ENCODE data around the gene VSTM4.

The VSTM4 gene

DNA sequence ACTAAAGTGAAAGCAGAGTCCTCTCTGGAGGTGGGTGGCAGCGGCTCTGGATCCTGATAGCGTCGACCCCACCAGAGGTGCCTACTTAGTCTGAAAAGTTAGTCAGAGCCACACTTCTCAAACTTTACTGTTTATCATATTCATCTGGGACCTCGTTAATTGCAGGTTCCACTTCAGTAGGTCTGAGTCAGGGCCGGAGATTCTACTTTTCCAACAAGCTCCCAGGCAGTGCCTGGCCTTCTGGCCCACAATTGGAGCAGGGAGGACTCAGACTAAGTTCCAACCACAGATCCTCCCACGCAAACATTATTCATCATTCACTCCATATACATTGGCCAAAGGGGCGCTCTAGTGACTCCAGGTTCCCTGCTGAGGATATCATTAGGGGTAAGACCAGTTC lies 78.1 kb downstream of the VSTM4 start:
- DNase-seq: no peak

GRCh38 chr10:49036638-49037037 lies 78.7 kb downstream of the VSTM4 start:
- no peak for DNase-seq

DNA sequence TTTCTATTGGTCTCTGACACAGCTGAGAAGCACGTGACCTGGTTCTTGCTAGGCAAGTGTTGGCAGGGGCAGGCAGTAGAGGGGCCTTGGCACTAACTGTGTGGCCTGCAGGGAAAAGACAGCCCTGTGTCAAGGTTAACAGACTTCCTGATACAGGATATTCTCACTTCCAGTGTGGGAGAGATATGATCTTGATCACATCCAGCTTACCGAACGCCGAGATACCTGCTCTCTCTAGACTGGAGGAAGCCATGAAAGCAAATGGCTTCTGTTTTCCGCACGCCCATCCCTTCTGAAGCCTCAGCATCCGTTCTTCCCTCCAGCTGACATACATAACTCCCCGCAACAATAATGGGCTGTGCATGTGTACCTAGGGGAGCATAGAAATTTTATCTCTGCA lies 79.4 kb downstream of the VSTM4 start:
- no peak for DNase-seq

DNA sequence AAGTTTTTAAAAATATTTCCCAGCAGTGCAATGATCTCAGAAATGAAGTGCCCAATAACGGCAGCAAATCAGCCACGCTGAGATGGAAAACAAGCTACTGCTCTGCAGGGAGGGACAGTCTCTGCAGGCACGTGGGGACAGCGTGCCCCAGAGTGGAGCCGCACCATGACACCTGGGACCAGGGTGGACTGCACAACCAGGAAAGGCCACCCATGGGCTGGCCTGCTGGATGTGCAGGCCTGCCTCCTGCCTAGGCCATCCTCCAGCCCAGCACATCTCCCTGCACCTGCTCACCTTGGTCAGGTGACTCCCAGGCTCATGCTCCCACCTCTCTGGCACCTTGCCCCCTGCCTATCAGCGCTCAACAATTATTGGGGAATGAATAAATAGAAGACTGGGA lies 80.4 kb downstream of the VSTM4 start:
- DNase-seq: no peak

DNA sequence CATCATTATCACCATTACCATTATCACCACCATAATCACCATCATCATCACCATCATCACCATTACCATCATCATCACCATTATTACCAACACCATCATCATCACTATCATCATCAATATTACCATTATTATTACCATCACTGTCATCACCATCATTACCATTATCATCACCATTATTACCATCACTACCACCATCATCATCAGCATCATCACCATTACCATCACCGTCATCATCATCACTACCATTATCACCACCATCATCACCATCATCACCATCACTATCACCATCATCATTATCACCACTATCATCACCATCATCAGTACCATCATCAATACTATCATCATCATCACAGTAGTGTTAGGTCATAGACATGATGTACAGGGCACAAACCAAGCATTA lies 81.4 kb downstream of the VSTM4 start:
- DNase-seq: no peak

DNA sequence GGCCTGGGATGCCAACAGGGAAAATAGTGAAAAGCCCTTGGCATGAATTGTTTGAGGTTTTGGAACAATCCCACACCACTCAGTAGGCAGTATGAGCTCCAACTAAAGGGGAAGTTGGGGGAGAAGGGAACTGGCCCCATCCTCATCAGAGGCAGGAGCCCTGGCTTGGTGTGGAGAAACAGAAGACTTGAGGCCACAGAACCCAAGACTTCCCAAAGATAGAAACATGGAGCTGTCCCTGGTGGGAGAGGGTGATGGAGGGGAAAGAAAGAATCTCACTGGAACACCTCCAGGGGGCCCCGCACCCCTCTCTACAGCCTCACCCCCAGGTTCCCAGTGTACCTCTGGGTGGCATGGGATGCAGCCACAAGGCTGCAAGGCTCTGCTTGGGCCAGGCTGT lies 85.7 kb downstream of the VSTM4 start:
- DNase-seq: no peak

DNA sequence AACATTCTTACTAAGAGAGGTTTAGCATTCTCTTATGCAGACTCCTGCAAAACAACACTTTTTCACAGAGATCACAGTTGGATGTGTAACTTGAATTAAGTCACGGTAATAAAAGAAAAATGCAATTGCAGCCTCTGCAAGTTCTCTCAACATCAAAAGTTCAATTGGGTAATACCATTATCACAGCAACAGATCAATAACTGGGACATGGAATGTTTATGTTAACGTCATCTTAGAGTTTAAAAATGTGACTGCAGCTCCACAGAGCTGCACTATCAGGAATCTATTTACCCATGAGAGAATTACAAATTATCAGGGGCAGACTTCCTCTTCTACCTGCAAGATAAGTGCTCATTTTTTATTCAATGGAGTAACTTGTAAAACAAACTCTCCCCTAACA lies 86.7 kb downstream of the VSTM4 start:
- DNase-seq: no peak

DNA sequence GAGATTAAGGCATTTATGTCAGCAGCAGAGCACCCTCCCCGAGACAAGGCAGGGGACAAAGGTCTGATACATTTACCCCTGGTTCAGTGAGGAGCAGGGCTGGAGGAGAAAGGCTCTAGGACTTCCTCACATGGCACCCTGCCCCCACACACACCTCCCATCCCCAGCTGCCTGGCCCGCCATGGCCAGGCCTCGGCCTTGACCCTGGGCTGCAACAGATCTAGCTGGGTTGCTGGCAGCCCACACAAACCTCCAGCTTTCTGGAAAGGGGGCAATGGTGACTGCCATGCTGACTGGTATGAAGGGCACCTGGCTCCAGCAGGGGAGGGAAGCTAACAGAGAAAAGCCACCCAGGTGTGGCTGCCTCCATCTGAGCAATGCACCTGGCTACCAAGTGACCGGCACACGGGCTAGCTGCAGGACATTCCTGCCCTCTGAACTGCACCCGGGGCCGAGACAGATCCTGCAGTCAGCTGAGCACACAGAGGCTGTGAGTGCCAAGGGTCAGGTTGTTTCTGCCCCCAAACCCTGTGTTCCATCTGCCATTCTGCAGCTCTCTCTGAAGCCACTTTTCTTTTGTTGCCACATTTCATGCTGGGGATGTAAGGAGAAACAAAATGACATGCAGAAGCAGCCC lies 89.9 kb downstream of the VSTM4 start:
- DNase-seq: no peak

DNA sequence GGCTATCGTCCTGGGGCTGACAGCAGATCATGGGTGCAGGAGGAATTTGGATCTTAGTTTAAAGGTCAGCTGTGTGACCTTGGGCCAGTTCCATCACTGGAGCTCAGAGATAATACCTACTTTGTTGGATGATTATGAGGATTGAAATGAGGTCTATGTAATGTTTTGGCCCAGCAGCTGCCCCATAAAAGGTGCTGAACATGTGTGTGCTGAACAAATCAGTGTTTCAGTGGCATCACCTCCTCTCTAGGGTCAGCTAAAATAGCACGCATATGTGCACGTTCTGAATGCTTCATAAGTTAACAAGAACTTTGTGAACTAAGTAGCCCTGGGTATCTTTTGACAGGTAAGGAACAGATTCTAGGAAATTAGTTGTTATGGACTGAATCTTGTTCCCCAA lies 90.8 kb downstream of the VSTM4 start:
- no peak for DNase-seq

DNA sequence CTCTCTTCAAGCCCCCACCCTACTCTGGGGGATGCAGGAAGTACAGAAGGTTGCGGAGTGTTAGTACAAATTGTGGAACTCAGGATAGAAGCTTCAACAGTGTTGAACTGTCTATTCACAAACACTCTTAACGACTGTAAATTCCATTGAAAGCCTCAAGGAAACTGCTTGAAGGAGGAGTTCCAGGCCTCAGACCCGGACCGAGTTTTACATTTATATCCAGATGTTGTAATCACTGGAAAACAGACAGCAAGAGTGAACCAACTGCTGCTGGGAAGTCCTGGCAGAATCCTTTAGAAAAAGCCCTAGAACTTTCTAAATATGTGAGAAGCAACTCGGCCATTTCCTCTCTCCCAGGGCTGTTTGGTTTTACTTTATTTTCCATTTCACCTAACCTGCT lies 91.6 kb downstream of the VSTM4 start:
- DNase-seq: no peak

DNA sequence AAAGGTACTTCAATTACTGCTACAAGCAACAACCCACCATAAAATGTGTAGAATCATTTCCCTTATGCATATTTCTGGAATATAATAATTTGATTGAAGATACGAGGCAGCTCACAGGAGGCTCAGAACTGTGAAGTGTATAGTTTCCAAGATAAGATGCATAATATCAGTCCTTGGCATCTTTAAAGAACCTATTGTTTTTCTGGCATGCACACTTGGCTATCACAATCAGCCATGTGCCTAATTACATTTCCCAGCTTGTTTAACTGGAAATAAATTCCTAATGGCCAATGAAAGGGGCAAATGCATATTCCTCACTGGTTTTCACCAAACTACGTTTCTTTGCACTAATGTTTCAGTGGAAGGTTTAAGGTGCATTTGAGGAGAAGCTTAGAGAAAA lies 92.3 kb downstream of the VSTM4 start:
- DNase-seq: no peak

- DNase-seq: no peak
These were observed 93.6 kb downstream of the VSTM4 start for GRCh38 chr10:49021685-49022084.

DNA sequence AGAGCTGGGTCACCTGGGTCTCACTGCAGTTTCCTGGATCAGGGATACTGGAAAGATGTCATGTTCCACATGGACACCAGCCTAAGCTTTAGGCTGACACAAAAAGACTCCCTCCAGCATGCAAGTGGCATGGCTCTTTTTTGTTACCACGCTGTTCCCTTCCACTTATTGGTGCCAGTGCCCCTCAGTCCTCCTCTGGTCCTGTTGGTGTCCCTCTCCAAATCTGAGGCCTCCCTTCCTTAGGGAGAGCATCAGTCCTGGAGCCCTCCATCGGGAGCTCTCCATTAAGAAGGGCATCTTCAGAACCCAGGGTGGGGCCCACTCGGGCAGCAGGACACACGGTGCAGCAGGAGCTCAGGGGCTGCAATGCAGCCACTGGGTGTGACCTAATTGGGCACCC lies 99.6 kb downstream of the VSTM4 start:
- no peak for DNase-seq

DNA sequence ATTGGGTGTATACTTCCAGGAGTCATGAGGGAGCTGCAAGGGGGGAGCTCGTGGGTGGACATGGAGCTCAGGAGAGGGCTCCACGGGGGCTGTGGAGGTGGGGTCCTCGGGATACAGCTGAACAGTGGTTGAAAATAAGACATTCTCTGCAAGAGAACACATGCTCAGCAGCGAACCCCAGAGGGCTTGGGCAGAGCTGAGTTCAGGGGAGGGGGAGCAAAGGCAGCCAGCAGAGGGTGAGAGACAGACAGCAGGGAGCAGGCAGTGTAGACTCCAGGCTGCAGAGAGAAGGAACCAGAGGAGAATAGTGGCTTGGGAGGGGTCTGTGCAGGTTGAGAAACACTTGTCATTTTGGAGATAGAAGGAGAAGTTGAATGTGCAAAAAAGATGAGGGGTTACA lies 102.7 kb downstream of the VSTM4 start:
- no peak for DNase-seq

- DNase-seq: no peak
These were observed 103.6 kb downstream of the VSTM4 start for GRCh38 chr10:49011756-49012155.

DNA sequence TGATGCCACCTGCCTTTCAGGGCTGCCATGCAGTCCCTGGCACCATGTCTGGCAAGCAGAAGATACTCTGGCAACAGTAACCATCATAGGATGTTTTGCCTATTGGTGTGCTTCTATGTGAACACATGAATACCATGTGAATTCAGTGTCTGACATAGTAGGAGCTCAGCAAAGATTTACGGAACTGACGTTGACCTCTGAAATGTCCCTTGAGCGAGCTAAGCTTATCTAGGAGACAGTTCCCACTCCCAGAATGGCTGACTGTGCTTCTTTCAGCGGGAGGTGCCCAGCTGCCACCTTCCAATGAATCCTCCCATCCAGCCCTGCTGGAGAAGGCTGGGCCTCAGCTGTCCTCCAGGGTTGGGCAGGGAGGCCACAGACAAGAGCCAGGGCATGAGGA lies 104.5 kb downstream of the VSTM4 start:
- no peak for DNase-seq

DNA sequence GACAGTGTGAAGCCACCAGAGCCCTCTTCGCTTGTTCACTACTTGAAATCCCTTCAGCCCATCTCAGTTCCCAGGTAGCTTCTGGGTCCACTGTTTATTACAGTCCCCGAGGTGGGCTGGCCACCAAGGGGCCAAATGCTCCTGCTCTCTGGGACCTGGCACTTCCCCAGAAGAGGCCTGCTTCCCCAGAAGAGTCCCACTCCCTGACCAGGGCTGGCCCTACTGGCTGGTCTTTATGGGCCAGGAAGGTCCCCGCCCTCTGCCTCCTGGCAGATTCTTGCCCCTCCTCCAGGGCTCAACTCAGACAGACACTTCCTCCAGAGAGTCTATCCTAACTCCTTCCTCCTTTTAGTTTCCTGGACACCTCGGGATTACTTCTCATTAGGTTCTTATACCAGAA lies 105.0 kb downstream of the VSTM4 start:
- DNase-seq: no peak

GRCh38 chr10:49009199-49009979 lies 105.9 kb downstream of the VSTM4 start:
- DNase-seq: no peak

- no peak for DNase-seq
These were observed 106.7 kb downstream of the VSTM4 start for GRCh38 chr10:49008505-49009198.

- DNase-seq: no peak
These were observed 107.2 kb downstream of the VSTM4 start for GRCh38 chr10:49008091-49008490.

DNA sequence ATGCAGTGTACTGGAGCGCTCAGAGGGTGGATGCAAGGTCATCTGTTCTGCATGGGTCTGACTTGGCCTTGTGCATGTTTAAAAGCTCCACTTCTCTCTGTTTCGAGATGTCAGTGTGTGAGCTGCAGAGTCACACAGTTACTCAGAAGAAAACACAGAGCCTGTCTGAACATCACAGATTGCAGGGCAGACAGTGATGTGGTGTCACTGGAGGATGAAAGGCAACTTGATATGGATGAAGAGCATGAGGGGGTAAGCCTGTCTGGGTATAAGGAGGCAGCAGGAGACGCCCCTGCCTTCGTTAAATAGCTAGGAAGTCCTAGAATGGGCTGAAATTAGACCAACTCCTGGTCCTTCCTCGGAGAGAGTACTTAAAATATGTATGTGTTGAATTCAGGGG lies 108.2 kb downstream of the VSTM4 start:
- no peak for DNase-seq

DNA sequence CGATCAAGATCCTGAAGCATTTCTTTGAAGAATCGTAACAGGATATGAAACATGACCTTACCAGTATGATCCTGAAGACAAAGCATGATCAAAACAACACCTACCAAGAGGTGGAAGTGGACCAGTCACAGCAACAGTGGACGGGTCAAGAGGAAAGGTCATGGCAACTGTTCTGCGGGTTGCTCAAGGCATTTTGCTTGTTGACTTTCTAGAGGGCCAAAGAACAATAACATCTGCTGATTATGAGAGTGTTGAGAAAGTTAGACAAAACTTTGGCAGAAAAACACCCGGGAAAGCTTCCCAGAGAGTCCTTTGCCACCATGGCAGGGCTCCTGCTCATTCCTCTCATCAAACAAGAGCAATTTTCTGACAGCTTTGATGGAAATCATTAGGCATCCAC lies 110.1 kb downstream of the VSTM4 start:
- DNase-seq: no peak

- DNase-seq: no peak
These were observed 113.3 kb downstream of the VSTM4 start for GRCh38 chr10:49001870-49002672.

Data from CD4-positive, alpha-beta T cell treated with Interleukin-21 for 1 hour (primary cell).